GM18909 (cell line): Measurements from ENCODE around the gene ZNF304.

Experiments
- ATAC-seq: cut with Tn5 transposase; IDR thresholded peaks from one replicate; pipeline ENCODE4 v1.9.1; 2021; ENCODE audit warnings: mild to moderate bottlenecking; ENCODE audit not compliant: unreplicated experiment, poor library complexity

ZNF304 gene

GRCh38 chr19:57350877-57351805 lies at the start of gene ZNF304:
ZNF304 (plus strand) TSS chr19:57351271; CDS start chr19:57351665, 394 bp downstream.
- peak; percentile 98 for ATAC-seq

DNA sequence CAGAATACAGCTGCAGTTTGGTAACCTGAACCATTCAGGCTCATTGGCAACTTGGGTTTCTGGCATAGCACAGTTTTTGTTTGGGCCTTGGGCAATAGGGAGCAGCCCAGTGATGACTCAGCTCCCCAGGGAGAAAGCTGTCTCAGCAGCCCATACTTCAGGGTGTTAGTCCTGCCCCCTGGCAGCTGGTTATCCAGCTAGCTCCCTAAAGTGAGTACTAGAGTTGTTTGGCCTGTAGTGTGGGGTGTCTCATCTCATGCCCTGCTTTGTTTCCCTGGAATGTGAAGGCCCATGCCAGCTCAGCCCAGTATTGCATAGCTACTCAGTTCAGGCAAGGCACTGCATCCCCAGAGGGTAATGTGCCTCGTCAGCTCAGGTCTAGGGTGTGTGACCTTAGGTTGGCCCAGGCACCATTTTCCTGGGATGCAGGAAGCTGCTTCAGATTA lies 49.0 kb upstream of the ZNF304 start:
- ATAC-seq: no peak

GRCh38 chr19:57302727-57303401 lies 48.2 kb upstream of the ZNF304 start:
- no peak for ATAC-seq

DNA sequence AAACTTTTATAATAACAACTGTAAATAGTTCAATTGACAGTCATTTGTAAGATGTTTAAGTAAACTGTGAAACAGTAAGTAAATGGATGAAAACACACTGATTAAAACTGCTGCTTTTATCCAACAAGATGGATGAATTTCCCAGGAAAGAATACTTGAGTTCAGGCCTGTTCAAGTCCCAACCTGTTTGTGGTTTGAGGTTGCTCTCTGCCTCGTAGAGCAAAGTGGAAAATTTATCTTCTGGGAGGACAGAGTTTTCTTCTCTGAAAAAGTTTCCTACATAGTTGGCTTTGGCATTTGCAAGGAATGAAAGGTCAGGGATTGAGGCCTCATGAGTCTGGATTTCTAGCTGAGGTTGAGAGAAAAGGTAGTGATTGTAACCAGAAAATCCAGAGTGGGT lies 46.0 kb upstream of the ZNF304 start:
- no peak for ATAC-seq

GRCh38 chr19:57308514-57308913 lies 42.6 kb upstream of the ZNF304 start:
- ATAC-seq: no peak

DNA sequence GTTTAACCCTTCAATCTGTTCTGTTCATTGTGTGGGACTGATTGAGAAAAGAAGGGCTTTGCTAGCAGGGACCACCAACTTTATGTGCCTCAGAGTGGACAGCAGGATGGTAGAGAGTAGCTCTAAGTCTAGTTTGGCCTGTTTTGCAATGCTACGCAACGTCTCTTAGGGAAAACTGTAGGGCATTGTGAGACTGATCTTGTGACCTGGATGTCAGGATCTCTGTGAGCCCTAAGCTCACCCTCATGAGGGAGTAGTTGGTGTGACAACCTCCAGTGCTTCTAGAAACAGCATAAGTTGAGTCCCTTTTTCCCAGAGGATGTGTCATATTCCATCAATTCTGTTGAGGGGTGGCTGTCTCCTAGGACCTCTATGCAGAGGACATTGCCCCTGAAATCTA lies 40.3 kb upstream of the ZNF304 start:
- ATAC-seq: no peak

DNA sequence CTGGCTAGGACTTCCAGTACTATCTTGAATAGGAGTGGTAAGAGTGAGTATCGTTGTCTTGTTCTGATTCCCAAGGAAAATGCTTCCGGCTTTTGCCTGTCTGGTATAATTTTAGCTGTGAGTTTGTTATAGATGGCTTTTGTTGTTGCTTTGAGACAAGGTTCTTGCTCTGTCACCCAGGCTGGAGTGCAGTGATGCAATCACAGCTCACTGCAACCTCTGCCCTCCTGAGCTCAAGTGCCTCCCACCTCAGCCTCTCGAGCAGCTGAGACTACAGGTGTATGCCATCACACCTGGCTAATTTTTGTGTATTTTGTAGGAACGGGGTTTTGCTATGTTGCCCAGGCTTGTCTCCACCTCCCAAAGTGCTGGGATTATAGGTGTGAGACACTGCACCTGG lies 36.9 kb upstream of the ZNF304 start:
- no peak for ATAC-seq

DNA sequence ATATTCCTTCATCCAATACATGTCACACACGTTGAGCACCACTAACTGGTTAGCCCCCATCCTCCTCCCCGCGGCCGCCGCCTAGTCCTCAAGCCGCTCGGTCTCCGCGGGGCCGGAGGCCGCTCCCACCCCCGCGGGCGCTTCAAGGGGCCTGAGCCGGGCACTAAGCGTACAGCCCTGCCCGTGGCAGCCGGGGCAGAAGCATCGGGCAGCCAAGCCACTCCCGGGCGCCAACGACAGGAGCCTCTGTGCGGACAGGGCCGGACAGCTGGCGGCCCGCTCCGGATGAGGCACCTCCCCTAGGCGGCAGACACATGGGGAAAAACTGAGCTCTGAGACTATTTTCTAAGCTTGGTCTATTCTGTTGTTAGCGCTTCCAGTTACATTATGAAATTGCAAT lies 33.6 kb upstream of the ZNF304 start:
- no peak for ATAC-seq

- ATAC-seq: no peak
Observed at GRCh38 chr19:57319869-57320179, 31.2 kb upstream of the ZNF304 start.

DNA sequence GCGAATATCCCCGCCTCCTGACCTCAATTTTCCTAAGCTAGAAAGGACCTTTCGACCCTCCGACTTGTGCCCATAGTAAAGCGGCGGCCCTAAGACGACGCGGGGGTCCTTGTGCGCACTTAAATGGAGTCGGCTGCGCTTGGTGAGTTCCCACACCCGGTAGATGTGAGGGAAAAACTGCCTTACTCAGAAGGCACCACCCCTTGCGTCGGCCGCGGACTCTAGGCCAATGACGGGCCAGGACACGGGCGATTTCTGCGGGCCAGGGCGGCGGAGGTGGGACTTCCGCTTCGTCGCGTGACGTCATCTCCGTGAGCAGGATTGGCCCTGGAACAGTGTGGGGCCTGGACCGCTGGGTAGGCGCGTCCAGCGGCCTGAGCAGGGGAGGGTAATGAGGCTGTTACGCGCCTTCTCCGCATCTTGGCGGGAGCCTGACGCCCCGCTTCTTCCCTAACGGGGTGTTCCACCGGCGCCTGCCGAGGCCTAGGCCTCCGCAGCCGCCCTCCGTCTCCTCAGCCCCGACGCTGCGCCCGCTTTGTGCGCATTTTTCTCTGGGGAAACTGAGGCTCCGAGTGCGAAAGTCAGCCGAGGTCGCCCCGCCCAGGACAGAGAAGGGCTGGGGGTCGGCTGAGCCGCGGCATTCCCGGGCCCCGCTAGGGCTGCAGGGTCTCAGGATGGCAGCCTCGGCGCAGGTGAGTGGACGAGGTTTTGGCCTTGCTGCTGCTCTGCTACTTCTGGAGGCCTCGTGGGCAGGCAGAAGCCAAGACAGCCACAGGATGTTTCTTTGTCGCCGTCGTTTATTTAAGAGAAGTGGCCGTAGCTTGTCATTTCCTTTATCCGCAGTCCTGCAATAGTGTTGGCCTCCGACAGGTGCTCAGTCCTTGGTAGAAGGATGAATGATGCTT lies 30.6 kb upstream of the ZNF304 start, which contains the start of gene ZNF543:
Gene ZNF543, plus strand, starts transcription at position 293 of the 905 bp plus-strand sequence. Its CDS starts 382 bp downstream, at position 675.
- peak; percentile 97 for ATAC-seq

- no peak for ATAC-seq
Observed at GRCh38 chr19:57321116-57321515, 30.0 kb upstream of the ZNF304 start.

DNA sequence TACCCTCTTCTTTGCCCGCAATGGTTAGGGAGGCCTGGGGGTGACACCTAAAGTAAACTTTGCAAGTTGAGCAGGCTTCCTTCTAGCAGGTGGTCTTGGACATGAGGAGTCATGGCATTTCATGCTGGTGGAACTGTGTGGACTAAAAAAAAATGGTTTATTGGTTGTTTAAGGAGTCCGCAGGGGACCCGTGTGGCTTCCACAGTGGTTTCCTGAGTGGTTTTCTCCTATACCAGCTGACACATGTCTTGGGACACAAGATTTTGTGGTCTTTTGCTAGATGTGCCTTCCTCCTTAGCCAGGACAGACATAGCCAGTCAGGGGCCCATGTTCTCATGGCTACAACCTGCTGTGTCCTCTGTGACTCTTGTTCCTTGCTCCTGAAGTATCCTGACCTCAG lies 29.3 kb upstream of the ZNF304 start:
- ATAC-seq: no peak

DNA sequence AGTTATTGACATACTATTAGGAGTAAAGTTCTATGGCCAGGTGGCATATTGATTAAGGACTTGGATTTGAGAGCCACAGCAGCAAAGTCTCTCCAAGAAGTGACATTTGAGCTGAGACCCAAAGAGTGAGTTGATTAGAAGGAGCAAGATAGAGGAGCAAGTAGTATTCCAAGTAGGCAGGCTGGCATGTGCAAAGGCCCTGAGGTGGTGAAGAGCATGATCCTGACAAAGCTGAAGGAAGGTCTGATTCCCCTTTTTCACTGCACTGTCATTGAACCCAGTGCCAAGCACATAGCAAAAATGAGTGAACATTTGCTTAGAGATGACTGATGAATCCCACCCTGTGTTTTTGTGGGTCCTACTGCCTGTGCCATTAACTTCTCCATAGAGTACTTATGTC lies 26.1 kb upstream of the ZNF304 start:
- no peak for ATAC-seq

DNA sequence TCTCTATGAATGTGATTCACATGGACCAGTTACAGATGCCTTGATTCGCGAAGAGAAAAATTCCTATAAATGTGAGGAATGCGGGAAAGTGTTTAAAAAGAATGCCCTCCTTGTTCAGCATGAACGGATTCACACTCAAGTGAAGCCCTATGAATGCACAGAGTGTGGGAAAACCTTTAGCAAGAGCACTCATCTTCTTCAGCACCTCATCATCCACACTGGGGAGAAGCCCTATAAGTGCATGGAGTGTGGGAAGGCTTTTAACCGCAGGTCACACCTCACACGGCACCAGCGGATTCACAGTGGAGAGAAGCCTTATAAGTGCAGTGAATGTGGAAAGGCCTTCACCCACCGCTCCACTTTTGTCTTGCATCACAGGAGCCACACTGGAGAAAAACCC lies 23.1 kb upstream of the ZNF304 start:
- no peak for ATAC-seq

- no peak for ATAC-seq
Observed at GRCh38 chr19:57334191-57334590, 16.9 kb upstream of the ZNF304 start.

DNA sequence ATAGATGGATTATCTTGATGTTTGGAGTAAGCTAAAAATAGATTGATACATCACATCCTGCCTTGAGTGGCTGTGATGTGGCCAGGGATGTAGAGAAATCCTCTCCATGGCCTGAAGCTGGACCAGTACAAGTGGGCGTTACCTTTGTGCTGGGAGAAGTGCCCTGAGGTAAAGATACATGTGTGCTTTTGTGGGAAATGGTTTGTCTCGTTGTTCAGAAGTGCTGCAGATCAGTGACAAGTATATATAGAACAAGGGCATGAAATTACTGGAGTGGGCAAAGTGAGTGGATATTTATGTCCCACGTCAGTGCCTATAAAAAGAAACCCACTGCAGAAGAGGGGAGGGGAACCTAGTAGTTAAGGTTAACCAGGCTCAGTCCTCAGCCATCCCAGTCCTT lies 12.2 kb upstream of the ZNF304 start:
- no peak for ATAC-seq

GRCh38 chr19:57342582-57342981 lies 8.5 kb upstream of the ZNF304 start:
- no peak for ATAC-seq

DNA sequence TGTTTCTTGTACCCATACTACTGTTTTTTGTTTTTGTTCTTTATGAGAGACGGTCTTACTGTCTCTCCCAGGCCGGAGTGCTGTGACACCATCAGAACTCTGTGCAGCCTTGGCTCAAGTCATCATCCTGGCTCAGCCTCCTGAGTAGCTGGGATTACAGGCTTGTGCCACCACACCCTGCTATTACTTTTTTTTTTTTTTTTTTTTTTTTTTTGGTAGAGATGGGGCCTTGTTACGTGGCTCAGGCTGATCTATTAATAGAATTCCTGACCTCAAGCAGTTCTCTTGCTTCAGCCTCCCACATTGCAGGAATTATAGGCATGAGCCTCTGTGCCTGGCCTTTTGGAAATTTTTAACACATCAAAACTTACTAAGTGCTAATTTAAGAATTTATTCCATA lies 2.9 kb upstream of the ZNF304 start:
- no peak for ATAC-seq

- ATAC-seq: peak; percentile 7
Observed at GRCh38 chr19:57351867-57352266, 796 bp downstream of the ZNF304 start.

DNA sequence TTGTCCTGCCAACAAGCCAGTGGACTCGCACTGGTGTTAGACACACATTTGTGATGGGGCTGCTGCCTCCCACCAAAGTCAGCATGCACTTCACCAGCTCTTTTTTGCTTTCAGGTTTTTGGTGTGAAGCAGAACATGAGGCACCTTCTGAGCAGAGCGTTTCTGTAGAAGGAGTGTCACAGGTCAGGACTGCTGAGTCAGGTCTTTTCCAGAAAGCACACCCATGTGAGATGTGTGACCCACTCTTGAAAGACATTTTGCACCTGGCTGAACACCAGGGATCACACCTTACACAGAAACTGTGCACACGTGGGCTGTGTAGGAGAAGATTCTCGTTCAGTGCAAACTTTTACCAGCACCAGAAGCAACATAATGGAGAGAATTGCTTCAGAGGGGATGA lies 4.8 kb downstream of the ZNF304 start:
- no peak for ATAC-seq

- no peak for ATAC-seq
Observed at GRCh38 chr19:57357406-57357805, 6.3 kb downstream of the ZNF304 start.
